OCI-LY7 (cell line): ENCODE data around the gene CLDN10.

ENCODE experiments used
- CTCF ChIP-seq: fragments of 200-600 bp; sonication (generic); conservative IDR thresholded peaks from 2 replicates; pipeline ENCODE4 v1.5.1; 2014; ENCODE audit warnings: mild to moderate bottlenecking, antibody characterized with exemption, low read length, moderate library complexity, mixed read lengths
- EZH2phosphoT487 ChIP-seq: fragments of 200-600 bp; sonication (generic); IDR thresholded peaks from 2 replicates; pipeline ENCODE4 v1.6.1; 2018; ENCODE audit warnings: low read depth, borderline replicate concordance, mild to moderate bottlenecking, mixed run types, antibody characterized with exemption, low read length, moderate library complexity, mixed read lengths

GRCh38 chr13:95541308-95541707 lies 11.2 kb upstream of the CLDN10 start:
- TF ChIP-seq CTCF (no peak), EZH2phosphoT487 (no peak)
